Nephron (organoid): ENCODE results near the gene SH2D2A.

ENCODE experiments used
- H3K27ac Mint-ChIP-seq, 3 experiments: 2 replicates each; pipeline ENCODE4 v1.8.0; 2020; ENCODE audit warnings: mixed read lengths in 3 of 3, mild to moderate bottlenecking in 2 of 3, moderate library complexity in 1 of 3
- H3K27me3 Mint-ChIP-seq: 2 replicates; pipeline ENCODE4 v1.8.0; 2021; ENCODE audit warnings: low read depth, mild to moderate bottlenecking, moderate library complexity, mixed read lengths
- H3K36me3 Mint-ChIP-seq: 2 replicates; pipeline ENCODE4 v1.8.0; 2020; ENCODE audit warnings: low read depth, mixed read lengths
- H3K4me1 Mint-ChIP-seq: 2 replicates; pipeline ENCODE4 v1.8.0; 2020; ENCODE audit warnings: mixed read lengths
- H3K4me3 Mint-ChIP-seq, 3 experiments: 2 replicates each; pipeline ENCODE4 v1.8.0; 2020; ENCODE audit warnings: mild to moderate bottlenecking in 3 of 3, mixed read lengths in 3 of 3, moderate library complexity in 2 of 3
- H3K9me3 Mint-ChIP-seq: 2 replicates; pipeline ENCODE4 v1.8.0; 2020; ENCODE audit warnings: mixed read lengths
- TF ChIP-seq, protein P1 (sequence below), 3 experiments: fragments of 200-600 bp; sonication (generic); IDR thresholded peaks; one replicate each; pipeline ENCODE4 v1.5.0; 2021; ENCODE audit warnings: antibody characterized with exemption in 3 of 3; ENCODE audit not compliant: unreplicated experiment in 3 of 3

Gene SH2D2A

DNA sequence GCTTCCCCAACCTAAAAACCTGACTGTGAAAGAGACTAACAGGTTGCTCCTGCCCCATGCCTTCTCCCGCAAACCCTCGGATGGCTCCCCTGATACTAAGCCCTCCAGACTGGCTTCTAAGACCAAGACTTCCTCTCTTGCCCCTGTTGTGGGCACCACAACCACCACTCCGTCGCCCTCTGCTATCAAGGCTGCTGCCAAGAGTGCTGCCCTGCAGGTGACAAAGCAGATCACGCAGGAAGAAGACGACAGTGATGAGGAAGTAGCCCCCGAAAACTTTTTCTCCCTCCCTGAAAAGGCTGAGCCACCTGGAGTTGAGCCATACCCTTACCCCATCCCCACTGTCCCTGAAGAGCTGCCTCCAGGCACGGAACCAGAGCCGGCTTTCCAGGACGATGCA lies 30.0 kb downstream of the SH2D2A start:
- no peaks in the 10 kb centered on the region for H3K9me3 Mint-ChIP-seq
- TF ChIP-seq, protein P1, sequence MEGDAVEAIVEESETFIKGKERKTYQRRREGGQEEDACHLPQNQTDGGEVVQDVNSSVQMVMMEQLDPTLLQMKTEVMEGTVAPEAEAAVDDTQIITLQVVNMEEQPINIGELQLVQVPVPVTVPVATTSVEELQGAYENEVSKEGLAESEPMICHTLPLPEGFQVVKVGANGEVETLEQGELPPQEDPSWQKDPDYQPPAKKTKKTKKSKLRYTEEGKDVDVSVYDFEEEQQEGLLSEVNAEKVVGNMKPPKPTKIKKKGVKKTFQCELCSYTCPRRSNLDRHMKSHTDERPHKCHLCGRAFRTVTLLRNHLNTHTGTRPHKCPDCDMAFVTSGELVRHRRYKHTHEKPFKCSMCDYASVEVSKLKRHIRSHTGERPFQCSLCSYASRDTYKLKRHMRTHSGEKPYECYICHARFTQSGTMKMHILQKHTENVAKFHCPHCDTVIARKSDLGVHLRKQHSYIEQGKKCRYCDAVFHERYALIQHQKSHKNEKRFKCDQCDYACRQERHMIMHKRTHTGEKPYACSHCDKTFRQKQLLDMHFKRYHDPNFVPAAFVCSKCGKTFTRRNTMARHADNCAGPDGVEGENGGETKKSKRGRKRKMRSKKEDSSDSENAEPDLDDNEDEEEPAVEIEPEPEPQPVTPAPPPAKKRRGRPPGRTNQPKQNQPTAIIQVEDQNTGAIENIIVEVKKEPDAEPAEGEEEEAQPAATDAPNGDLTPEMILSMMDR (IDR thresholded peaks at IDR 0.05; ENCODE audit: unreplicated experiment in 3 of 3), result no peak
- no peak overlapping the region for H3K27ac Mint-ChIP-seq
- peaks cover 72% of the 10 kb centered on the region for H3K36me3 Mint-ChIP-seq
- H3K4me1 Mint-ChIP-seq, result no peaks in the 10 kb centered on the region
- no peaks in the 10 kb centered on the region for H3K27me3 Mint-ChIP-seq
- H3K4me3 Mint-ChIP-seq, result no peak overlapping the region

DNA sequence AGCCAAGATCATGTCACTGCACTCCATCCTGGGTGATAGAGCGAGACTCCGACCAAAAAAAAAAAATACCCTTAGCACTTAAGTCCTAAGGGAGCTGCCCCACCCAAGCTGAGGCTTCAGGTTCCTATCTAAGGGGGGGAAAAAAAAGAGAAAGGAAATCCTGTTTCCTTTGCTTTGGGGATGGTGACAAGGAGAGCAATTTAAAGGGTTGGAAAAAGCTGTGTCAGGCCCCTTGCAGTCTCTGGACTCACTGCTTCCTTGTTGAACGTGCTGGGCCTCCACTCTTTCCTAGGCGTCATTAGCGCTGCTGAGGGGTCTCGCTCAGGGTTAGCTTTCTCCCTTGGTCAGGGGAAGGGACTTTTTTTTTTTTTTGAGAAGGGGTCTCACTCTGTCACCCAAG lies 31.2 kb downstream of the SH2D2A start:
- Mint-ChIP-seq H3K27me3 (no peaks in the 10 kb centered on the region), H3K36me3 (peaks cover 73% of the 10 kb centered on the region), H3K4me3 (no peak overlapping the region), H3K27ac (no peak overlapping the region), H3K9me3 (no peaks in the 10 kb centered on the region), H3K4me1 (no peaks in the 10 kb centered on the region)
- TF ChIP-seq, protein P1 (IDR thresholded peaks at IDR 0.05; ENCODE audit: unreplicated experiment in 3 of 3), result no peak

DNA sequence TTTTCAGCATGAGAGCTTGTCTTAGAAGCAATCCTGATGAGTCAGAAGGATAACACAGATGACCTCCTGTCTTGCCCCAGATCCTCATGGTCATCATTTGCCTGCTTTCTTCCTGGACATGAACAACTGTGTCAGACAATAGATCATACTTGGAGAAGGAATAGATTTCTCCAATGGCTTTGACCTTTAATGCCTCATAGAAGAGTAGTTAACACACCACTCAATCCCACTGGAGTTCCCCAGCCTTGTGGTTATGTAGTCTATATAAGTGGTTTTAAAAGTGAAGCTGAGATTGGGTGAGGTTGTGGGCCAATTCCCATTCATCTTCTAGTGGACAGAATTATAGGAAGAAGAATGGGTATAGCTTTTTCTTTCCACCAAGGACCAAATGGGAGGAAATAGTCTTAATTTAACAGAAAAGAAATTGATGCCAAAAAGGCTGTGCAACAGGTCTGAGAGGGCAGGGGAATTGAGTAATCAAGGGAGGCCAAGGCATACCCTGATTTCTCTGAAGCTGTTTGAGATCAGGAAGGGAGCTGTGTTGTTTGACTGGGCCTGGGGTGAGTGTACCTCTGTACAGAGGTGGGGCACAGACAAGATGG lies 35.0 kb downstream of the SH2D2A start:
- H3K27ac Mint-ChIP-seq, result no peak overlapping the region
- no peaks in the 10 kb centered on the region for H3K9me3 Mint-ChIP-seq
- no peak overlapping the region for H3K4me3 Mint-ChIP-seq

DNA sequence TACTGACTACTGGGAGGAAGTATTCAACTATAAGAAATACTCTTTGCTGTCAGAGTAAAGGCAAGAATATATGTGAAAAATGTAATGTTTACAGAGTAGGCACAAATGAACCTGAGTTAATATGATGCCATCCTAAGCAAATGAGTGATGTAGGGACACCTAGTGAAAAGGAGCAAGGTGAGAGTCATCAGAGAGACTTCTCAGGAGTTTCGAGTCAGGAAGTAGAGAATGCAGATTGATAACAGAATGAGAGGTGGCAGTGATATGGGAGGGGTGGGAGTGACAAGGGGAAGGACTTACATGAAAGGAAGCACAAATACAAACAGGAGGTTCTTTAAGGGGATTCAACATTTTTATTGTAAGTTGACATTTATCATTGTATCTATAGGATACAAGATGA lies 39.1 kb downstream of the SH2D2A start:
- peaks cover 30% of the 10 kb centered on the region for H3K36me3 Mint-ChIP-seq
- H3K4me1 Mint-ChIP-seq, result peaks cover 19% of the 10 kb centered on the region
- TF ChIP-seq, protein P1 (IDR thresholded peaks at IDR 0.05; ENCODE audit: unreplicated experiment in 3 of 3), result no peak
- no peaks in the 10 kb centered on the region for H3K27me3 Mint-ChIP-seq
- H3K4me3 Mint-ChIP-seq, result no peak overlapping the region
- H3K9me3 Mint-ChIP-seq, result no peaks in the 10 kb centered on the region
- H3K27ac Mint-ChIP-seq, result no peak overlapping the region

More for the DNA sequence above, 35.0 kb downstream of the SH2D2A start:
- Mint-ChIP-seq H3K36me3 (peaks cover 53% of the 10 kb centered on the region), H3K4me1 (no peaks in the 10 kb centered on the region), H3K27me3 (no peaks in the 10 kb centered on the region)
- TF ChIP-seq, protein P1 (IDR thresholded peaks at IDR 0.05; ENCODE audit: unreplicated experiment in 3 of 3), result no peak

DNA sequence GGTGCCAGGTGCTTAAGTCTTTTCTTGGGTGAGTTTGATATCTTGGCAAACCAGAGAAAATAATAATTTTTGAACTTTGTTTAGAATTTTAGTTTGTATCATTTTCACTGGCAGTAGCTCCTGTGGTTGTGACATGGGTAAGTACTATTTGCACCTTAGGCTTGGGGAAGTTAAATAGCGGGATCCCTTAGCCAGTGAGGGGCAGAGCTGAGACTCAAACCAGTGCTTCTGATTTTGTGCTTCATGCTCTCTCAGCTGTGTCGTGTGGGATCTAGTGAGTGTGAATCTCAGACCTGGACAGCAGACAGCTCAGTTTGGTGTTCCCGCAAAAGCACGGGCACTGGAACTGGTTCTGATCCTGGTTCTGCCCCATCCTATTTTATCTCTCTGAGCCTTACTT lies 39.7 kb downstream of the SH2D2A start:
- TF ChIP-seq, protein P1 (IDR thresholded peaks at IDR 0.05; ENCODE audit: unreplicated experiment in 3 of 3), result no peak
- Mint-ChIP-seq H3K27ac (peak overlapping the region in 1 of 3 experiments; percentile 6), H3K9me3 (no peaks in the 10 kb centered on the region), H3K27me3 (no peaks in the 10 kb centered on the region), H3K4me1 (peaks cover 24% of the 10 kb centered on the region), H3K36me3 (peaks cover 23% of the 10 kb centered on the region), H3K4me3 (no peak overlapping the region)

DNA sequence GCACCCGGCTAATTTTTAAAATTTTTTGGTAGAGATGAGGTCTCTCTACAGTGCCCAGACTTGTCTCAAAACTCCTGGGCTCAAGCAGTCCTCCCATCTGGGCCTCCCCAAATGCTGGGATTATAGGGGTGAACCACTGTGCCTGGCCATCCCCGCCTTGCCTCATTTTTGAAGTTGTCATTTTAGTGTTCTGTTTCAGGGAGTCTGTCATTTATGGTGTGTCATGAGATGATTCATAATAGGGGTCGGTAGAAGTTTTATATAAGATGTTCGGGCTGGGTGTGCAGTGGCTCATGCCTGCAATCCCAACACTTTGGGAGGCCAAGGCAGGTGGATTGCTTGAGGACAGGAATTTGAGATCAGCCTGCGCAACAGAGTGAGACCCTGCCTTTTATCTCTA lies 40.8 kb downstream of the SH2D2A start:
- TF ChIP-seq, protein P1 (IDR thresholded peaks at IDR 0.05; ENCODE audit: unreplicated experiment in 3 of 3), result no peak
- Mint-ChIP-seq H3K4me3 (no peak overlapping the region), H3K36me3 (peaks cover 21% of the 10 kb centered on the region), H3K27ac (no peak overlapping the region), H3K9me3 (no peaks in the 10 kb centered on the region), H3K4me1 (peaks cover 32% of the 10 kb centered on the region), H3K27me3 (no peaks in the 10 kb centered on the region)
